ENCODE data around the gene STK32C.
"Not testable (repeated sequence)": the region's sequence is repeated elsewhere in the genome, so short reads cannot be mapped to it uniquely, and the experiment has no call there.

Gene STK32C

DNA sequence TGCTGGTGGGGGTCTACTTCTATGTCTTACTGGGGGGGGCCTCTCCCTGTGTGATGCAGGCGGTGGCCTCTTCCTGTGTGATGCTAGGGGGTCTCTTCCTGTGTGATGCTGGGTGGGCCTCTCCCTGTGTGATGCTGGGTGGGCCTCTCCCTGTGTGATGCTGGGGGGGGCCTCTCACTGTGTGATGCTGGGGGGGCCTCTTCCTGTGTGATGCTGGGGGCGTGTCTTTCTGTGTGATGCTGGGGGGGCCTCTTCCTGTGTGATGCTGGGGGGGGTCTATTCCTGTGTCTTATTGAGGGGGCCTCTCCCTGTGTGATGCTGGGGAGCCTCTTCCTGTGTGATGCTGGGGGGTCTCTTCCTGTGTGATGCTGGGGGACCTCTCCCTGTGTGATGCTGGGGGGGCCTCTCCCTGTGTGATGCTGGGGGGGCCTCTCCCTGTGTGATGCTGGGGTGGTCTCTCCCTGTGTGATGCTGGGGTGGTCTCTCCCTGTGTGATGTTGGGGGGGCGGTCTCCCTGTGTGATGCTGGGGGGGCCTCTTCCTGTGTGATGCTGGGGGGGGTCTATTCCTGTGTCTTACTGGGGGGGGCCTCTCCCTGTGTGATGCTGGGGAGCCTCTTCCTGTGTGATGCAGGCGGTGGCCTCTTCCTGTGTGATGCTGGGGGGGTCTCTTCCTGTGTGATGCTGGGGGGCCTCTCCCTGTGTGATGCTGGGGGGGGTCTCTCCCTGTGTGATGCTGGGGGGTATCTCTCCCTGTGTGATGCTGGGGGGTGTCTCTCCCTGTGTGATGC is 146.7 kb downstream of the STK32C start:
- not testable (repeated sequence) for H3K9me3 Mint-ChIP-seq; H3K27ac Mint-ChIP-seq; H3K36me3 Mint-ChIP-seq; DNase-seq (ENCODE audit: low spot score in 2 of 2); H3K4me3 Mint-ChIP-seq; ATAC-seq (ENCODE audit: low read depth); H3K27me3 Mint-ChIP-seq
- peaks cover 11% of the 10 kb centered on the region for H3K4me1 Mint-ChIP-seq

DNA sequence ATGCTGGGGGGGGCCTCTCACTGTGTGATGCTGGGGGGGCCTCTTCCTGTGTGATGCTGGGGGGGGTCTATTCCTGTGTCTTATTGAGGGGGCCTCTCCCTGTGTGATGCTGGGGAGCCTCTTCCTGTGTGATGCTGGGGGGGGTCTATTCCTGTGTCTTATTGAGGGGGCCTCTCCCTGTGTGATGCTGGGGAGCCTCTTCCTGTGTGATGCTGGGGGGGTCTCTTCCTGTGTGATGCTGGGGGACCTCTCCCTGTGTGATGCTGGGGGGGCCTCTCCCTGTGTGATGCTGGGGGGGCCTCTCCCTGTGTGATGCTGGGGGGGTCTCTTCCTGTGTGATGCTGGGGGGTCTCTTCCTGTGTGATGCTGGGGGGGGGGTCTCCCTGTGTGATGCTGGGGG is 147.5 kb downstream of the STK32C start:
- H3K4me3 Mint-ChIP-seq; H3K27ac Mint-ChIP-seq; H3K36me3 Mint-ChIP-seq; H3K9me3 Mint-ChIP-seq; ATAC-seq (ENCODE audit: low read depth); H3K27me3 Mint-ChIP-seq; DNase-seq (ENCODE audit: low spot score in 2 of 2): not testable (repeated sequence)
- H3K4me1 Mint-ChIP-seq = peaks cover 11% of the 10 kb centered on the region

DNA sequence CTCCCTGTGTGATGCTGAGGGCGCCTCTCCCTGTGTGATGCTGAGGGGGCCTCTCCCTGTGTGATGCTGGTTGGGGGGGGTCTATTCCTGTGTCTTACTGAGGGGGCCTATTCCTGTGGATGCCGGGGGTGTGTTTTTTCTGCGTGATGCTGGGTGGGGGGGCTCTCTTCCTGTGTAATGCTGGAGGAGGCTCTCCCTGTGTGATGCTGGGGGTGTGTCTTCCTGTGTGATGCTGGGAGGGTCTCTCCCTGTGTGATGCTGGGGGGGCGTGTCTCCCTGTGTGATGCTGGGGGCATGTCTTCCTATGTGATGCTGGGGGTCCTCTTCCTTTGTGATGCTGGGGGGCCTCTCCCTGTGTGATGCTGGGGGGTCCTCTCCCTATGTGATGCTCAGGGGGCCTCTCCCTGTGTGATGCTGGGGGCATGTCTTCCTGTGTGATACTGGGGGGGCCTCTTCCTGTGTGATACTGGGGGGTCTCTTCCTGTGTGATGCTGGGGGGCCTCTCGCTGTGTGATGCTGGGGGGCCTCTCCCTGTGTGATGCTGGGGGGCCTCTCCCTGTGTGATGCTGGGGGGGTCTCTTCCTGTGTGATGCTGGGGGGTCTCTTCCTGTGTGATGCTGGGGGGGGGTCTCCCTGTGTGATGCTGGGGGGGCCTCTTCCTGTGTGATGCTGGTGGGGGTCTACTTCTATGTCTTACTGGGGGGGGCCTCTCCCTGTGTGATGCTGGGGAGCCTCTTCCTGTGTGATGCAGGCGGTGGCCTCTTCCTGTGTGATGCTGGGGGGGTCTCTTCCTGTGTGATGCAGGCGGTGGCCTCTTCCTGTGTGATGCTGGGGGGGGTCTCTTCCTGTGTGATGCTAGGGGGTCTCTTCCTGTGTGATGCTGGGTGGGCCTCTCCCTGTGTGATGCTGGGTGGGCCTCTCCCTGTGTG is 148.2 kb downstream of the STK32C start:
- DNase-seq (ENCODE audit: low spot score in 2 of 2); H3K36me3 Mint-ChIP-seq; H3K4me3 Mint-ChIP-seq; ATAC-seq (ENCODE audit: low read depth); H3K9me3 Mint-ChIP-seq; H3K27me3 Mint-ChIP-seq: not testable (repeated sequence)
- peaks cover 11% of the 10 kb centered on the region for H3K4me1 Mint-ChIP-seq
- H3K27ac Mint-ChIP-seq = peak overlapping the region; percentile 35

GRCh38 chr10:132158823-132159222 is 148.9 kb downstream of the STK32C start:
- DNase-seq (ENCODE audit: low spot score in 2 of 2) (no peak), ATAC-seq (ENCODE audit: low read depth) (no peak)
- H3K27me3 Mint-ChIP-seq = peaks cover 2% of the 10 kb centered on the region
- no peaks in the 10 kb centered on the region for H3K36me3 Mint-ChIP-seq
- H3K9me3 Mint-ChIP-seq = peaks cover 2% of the 10 kb centered on the region
- no peak overlapping the region for H3K27ac Mint-ChIP-seq
- no peak overlapping the region for H3K4me3 Mint-ChIP-seq
- peaks cover 8% of the 10 kb centered on the region for H3K4me1 Mint-ChIP-seq

DNA sequence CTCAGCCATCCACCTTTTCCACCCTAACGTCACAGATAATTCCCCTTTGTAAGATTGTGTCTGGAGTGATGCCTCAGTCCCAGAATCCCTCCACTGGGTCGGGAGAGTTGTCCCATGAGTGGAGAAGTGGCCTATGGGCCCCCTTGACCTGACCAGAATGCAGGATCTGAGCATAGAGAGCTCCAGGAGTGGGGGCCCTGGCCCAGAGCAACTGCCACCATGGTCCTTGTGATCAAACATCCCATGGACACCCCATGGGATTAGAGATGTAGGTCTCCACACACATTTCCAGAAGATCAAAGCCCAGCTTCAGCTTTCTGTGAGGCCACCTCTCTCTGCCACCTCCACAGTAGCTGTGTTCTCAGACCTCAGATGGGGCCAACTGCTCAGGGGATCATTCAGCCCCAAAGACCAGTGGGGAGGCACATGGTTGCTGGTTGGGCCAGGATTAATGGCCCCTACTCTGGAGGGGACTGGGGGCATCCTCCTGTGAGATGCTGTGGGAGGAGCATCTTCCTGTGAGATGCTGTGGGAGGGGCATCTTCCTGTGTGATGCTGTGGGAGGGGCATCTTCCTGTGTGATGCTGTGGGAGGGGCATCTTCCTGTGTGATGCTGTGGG is 149.5 kb downstream of the STK32C start:
- Mint-ChIP-seq H3K36me3 (no peaks in the 10 kb centered on the region), H3K27me3 (no peaks in the 10 kb centered on the region), H3K9me3 (peaks cover 2% of the 10 kb centered on the region), H3K4me3 (no peak overlapping the region), H3K27ac (no peak overlapping the region), H3K4me1 (peaks cover 8% of the 10 kb centered on the region)
- peak; percentile 42 for ATAC-seq (ENCODE audit: low read depth)
- no peak for DNase-seq (ENCODE audit: low spot score in 2 of 2)

Measured in memory B cell (primary cell).